ENCODE results near the gene TEAD1.

Gene TEAD1

GRCh38 chr11:12768726-12769673 lies 94.8 kb downstream of the TEAD1 start:
- no peak for DNase-seq

- DNase-seq = no peak
Observed at GRCh38 chr11:12769834-12770345, 95.7 kb downstream of the TEAD1 start.

DNA sequence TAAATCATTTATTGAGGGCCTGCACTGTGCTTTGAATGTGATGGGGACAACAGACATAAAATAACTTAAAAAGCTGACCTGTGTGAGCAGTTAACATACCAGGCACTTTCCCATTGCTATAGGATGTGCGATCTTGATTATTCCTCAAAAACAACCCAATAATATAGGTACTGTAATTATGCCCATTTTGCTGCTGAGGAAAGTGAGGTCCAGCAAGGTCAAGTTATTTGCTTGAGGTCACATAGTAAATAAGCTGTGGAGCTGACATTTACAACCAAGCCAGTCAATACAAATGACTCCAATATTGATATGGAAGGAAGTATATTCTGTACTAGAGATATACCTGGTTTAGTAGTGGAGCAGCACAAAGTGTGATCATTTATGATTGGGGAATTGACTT lies 96.2 kb downstream of the TEAD1 start:
- DNase-seq = no peak

DNA sequence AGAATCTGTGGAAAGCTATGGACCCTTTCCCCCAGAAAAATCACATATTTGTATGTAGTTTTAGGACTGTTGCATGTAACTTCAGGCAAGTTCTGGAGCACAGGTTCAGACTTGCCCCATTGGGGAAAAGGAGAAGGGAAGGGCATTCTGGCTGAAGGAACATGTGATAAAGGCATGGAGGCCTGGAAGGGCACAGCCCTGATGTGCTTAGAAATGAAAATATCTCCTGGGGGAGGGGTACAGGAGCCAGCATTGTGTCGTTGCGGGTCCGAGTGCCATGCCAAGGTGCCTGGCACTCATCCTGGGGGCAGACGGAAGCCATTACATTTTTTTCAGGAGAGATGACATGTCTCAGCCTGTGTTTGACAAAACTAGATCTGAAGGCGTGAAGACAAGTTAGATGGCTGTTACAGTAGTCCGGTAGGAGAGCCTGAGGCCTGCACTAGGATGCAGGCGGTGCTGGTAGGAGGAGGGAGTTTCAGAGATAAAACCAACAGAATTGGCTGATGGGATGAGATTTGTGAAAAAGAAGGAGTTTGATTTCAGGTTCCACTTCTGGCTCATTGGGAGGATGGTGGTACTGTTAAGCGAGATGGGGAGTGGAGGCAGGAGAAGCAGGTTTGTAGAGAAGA lies 96.9 kb downstream of the TEAD1 start:
- no peak for DNase-seq

DNA sequence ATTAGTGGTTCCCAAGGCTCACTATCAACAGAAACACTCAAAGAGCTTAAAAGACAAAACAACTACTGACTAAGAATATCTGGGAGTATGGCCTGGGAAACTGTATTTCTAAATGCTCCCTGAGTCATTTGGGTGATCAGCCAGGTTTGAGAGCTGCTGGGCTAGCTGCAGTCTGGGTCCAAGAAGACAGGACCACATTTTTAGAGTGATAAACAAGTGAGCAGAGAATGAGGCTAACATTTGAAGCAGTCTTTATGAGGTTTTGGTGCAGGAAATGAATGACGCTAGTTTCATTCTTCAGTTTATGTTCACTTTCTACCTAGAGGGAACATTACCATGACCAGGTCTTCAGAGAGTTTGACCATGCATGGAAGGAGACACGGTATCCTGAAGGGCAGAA lies 97.7 kb downstream of the TEAD1 start:
- DNase-seq = no peak

GRCh38 chr11:12772324-12772723 lies 98.1 kb downstream of the TEAD1 start:
- DNase-seq = no peak

DNA sequence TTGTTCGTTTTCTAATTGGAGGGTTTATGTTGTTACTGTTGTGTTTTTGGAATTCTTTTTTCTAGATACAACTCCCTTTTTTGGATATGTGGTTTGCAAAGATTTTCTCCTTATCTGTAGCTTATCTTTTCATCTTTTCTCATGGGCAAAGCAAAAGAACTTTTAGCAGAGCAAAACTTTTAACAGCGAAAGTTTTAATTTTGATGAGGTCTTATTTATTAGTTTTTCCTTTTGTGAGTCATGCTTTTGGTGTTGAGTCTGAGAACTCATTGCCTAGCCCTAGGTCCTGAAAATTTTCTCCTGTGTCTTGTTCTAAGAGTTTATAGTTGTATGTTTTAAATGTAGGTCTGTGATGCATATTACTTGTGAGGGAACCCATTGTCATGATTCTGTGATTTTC lies 99.4 kb downstream of the TEAD1 start:
- DNase-seq = no peak

GRCh38 chr11:12775955-12776354 lies 101.7 kb downstream of the TEAD1 start:
- no peak for DNase-seq

- no peak for DNase-seq
Observed at GRCh38 chr11:12777208-12777874, 103.1 kb downstream of the TEAD1 start.

GRCh38 chr11:12778240-12778905 lies 104.2 kb downstream of the TEAD1 start:
- DNase-seq = no peak

DNA sequence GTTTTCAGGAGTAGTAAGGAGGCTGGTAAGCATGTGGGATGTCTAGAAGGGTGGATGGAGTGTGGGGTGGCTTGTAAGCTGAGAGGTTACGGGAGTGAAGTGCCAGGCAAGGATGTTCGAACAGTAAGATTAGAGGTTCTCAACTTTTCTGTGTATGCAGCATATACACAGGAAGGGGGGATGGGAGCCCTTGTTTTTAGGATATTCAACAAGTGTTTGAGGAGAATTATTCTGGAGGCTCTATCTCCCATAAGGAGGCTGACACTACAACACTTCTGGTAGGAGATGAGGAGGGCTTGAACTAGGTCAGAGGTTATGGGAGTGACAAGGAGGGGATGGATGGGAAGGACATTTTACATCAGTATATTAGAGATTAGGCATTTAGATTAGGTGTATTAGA lies 109.5 kb downstream of the TEAD1 start:
- no peak for DNase-seq

DNA sequence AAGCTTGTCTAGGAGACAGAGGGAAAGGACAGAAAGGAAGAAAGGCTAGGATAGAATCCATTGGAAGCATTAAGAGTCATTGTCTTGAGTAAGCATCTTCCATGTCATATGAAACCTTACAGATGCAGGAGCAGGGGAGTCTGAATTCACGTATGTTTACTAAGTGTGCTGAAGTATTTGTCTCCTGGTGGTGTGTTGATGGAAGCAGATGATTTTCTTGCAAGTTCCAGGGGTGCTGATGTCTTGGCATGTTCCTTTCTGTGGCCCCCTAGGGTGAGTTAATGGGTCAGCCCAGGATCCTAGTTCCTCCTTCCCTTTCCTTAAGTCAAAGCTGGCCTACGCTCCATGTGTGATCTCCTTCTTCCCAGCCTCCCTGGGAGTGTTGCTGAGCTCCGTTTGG lies 110.2 kb downstream of the TEAD1 start:
- no peak for DNase-seq

DNA sequence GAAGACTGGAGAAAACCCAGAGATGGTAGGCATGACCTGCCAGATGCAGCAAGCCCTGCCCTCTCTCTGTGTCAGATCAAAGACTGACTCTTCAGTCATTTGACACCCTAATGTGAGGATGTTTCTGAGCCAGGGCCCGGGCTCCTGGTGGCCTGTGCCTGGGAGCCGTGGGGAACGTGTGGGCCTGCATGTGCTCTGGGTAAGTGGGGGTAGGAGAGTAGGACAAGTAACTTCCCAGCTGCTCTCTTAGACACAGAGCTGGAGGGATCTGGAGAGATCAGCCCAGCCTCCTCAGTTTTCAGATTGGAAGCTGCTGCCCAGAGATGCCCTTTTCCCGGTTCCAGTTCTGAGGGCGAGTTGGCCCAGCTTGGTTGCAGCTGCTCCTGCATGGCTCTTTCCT lies 110.8 kb downstream of the TEAD1 start:
- no peak for DNase-seq

- DNase-seq = no peak
Observed at GRCh38 chr11:12785901-12786300, 111.7 kb downstream of the TEAD1 start.

DNA sequence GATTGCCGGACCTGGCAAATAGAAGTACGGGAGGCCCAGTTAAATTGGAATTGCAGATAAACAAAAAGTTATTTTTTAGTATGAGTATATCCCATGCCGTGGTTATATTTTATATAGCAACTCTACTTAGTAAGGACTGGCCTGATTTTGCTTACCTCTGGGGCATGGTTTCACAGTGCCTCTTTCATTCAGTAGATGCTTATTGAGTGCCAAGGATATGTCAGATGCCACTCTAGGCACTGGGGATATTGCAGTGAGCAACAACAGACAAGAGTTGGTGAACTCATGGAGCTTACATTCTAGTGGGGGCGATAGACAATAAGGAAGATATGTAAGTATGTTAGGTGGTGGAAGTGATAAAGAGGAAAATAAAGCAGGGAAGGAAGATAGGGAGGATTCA lies 112.2 kb downstream of the TEAD1 start:
- DNase-seq = no peak

DNA sequence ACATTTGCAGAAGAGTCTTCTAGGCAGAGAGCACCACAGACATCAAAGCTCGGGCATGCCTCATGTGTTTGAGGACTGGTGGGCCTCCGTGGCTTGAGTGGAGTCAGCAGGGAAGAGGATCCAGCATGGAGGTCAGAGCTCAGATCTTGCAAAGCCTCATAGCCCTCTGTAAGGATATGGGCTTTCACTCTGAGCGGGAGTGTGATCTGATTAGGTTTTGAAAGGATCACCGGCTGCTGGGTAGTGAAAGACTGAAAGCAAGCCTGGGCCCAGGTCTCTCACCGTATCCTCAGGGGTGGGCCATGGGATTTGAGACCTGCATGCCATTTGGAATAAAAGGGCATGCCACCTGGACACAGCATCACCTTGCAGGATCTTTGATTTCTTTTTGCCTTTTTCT lies 112.7 kb downstream of the TEAD1 start:
- no peak for DNase-seq

DNA sequence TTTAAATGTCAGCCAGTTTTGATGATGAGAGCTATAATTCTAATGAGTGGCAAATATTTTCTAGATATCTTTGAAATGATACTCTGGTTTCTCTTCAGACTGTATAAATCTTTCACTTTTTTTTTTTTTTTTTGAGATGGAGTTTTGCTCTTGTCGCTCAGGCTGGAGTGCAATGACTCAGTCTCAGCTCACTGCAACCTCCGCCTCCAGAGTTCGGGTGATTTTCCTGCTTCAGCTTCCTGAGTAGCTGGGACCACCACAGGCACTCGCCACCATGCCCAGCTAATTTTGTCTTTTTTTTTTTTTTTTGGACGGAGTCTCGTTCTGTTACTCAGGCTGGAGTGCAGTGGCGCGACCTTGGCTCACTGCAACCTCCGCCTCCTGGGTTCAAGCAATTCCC lies 113.6 kb downstream of the TEAD1 start:
- no peak for DNase-seq

GRCh38 chr11:12789054-12789453 lies 114.8 kb downstream of the TEAD1 start:
- no peak for DNase-seq

- no peak for DNase-seq
Observed at GRCh38 chr11:12789596-12790215, 115.5 kb downstream of the TEAD1 start.

DNA sequence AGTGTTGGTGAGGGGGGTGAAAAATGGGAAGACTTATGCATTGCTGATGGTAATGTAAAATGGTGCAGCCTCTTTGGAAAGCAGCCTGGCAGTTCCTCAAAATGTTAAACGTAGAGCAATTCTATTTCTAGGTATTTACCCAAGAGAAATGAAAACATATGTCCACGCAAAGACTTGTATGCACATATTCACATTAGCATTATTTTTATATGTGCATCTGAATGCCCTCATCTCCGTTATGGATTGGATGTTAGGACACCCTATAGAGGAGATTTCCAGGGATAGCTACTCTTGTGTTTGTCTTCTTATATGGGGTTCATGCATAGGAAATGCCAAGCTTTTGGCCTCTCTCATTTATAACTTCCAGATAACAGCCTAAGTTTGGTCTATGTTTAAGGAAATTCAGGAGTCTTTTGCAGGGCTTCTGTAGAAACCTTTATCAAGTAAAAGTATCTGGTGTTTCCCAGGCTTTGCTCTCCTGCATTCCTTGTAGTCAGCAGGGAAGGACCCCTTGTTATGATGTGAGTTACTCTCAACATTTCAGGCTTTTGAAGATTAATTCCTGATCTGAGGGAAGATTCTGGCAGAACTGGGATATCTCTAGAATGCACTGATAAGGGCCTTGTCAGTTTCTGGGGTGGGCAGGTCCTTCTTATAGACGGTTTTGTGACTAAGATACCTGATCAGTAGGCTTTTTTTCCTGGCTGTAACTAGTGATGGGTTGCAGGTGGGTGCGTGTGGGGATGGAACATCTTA lies 116.8 kb downstream of the TEAD1 start:
- no peak for DNase-seq

DNA sequence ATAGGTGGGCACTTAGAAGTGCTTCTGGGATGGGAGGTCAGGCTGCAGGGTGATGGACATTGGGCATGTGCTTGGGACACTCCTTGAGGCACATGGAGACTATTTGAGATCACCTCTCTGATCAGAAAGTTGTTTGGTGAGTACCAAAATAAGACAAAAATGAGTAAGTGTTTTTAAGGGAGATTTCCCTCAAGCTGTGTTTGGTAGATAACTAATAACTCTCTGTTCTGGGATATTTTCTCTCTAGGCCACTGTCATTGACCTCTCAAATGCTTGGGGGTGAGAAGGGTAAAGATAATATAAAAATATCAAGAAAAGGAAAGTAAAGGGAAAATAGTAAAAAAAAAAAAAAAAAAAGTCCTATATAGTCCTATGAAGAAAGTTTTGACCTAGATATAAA lies 117.8 kb downstream of the TEAD1 start:
- no peak for DNase-seq

GRCh38 chr11:12792590-12792989 lies 118.4 kb downstream of the TEAD1 start:
- no peak for DNase-seq

Data from Kasumi-1 (cell line).